GM19025 (cell line): ENCODE results near the gene MLLT6.

ENCODE experiments used
- ATAC-seq: cut with Tn5 transposase; IDR thresholded peaks from one replicate; pipeline ENCODE4 v1.9.1; 2021; ENCODE audit warnings: mild to moderate bottlenecking, low read depth, moderate library complexity; ENCODE audit not compliant: unreplicated experiment

Gene MLLT6

DNA sequence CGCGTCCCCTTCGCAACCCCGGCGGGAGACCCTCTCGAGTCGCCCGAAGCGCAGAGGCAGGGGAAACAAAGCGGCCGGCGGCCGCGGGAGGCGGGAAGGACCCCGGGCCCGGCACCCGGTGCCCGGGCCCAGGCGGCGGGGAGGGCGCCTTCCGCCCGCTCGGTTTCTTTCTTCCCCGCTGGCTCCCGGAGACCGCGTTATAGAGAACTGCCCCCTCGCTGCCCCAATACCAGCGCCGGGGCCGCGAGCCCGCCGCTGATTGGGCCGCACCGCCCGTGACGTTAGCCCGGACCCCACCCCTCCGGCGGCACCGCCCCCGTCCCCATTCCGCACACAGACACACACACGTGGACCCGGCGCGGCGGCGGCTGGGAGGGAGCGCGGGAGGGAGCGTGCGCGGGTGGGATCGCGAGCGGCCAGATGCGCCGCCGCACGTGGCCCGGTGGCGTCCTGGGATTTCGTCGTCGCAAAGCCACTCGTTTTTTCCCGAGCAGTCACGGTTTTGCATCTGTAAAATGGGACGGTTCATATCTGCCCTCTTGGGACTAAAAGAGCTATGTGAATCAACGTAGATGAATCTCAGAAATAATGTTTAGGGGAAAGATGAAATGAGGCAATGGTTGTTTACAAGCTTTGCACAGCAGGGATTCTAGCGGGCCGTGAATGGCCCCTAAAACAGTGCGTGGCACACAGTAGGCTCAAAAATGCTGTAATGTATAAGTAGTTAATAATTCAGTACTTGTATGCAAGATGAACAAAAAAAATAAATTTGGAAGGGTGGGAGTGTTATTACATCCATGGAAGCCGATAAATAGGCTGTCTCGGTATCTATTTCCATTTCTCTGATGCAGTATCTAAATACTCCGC, 30.1 kb upstream of the MLLT6 start, which contains the start of gene EPOP:
Gene EPOP (minus strand): TSS at position 209 of the 867 bp plus-strand sequence. CDS start 462 bp downstream, outside the sequence.
- peak; percentile 66 for ATAC-seq

DNA sequence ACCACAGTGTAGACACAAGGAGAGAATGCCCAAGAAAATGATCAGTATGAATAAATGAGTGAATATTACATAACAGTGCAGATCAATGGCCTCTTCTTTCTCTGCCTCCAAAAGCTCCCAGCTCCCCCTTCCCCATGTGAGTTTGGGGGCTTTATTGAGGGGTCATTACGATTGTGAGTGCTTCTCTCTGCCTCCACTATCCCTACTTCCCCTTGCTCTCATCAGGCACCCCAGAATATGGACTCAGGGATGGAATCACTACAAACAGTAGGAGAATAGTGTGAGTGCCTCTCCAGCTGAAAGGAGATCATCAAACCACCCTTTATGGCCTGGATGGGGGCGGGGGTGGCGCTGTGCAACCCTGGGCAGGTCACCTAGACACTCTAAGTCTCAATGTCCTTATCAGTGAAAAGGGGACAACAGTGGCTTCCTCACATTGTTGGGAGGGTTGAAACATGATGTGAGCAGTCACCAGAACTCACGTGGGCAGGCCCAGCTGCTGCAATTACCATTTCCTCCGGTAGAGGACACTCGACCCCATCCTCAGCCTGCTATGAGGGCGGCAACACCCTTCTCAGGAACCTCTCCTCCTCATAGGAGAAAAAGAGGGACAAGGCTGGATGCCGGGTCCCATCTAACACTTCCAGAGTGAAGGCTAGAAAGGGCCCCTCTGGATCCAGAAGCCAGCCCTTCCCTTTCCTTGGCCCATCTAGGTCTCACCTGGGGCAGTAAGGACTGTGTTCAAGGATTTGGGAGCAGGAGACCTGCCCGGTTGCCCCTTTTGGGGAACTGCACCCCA, 28.2 kb upstream of the MLLT6 start:
- no peak for ATAC-seq

DNA sequence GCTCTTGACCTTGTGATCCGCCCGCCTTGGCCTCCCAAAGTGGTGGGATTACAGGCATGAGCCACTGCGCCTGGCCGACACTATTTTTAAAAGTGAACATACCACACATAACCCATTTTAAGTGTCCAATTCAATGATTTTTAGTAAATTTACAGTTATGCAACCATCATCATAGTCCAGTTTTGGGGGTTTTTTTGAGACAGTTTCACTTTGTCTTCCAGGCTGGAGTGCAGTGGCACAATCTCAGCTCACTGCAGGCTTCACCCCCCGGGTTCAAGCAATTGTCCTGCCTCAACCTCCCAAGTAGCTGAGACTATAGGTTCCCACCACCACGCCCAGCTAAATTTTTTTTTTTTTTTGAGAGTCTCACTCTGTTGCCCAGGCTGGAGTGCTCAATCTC, 27.3 kb upstream of the MLLT6 start:
- ATAC-seq: no peak

DNA sequence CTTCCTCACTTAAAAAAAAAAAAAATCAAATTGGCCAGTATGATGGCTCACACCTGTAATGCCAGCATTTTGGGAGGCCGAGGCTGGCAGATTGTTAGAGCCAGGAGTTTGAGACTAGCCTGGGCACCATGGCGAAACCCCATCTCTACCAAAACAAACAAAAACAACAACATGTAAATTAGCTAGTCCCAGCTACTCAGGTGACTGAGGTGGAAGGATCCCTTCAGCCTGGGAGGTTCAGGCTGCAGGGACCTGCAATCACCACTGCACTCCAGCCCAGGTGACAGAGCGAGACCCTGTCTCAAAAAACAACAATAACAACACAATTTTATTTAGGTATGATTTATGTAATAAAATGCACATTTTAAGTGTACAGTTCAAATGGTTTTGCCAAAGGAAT, 24.0 kb upstream of the MLLT6 start:
- no peak for ATAC-seq

DNA sequence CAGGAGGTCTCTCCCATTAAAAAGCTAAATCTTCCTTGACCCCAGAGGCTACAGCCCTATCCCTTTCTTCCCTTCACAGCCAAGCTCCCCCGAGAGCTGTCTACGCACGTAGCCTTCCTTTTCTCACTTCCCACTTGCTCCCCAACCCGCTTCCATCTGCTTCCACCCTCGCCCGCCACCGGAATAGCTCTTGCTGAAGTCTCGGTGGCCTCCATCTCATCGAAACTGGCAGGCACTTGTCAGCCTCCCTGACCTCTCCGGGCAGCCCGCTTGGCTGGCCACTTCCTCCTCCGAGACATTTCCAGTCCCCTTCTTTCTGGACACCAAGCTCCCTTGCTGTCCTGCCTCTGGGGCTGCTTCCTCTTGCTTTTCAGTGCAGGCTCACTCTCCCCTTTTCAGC, 19.6 kb upstream of the MLLT6 start:
- ATAC-seq: no peak

DNA sequence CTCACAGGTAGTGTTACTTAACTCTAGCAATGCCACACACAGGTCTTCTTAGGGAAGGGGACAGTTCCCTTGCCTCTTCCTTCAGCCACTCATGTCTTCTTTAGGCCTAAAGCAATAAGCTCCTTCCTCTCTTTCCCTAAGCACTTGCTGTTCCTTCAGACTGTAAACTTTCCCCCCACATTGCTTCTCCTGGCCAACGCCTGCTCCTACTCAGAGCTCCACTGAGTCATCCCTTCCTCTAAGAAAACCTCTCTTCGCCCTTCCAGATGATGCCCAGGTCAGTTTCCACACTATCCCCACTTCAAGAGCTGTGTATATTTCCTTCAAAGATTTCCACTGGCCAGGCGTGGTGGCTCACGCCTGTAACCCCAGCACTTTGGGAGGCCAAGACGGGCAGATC, 17.8 kb upstream of the MLLT6 start:
- no peak for ATAC-seq

DNA sequence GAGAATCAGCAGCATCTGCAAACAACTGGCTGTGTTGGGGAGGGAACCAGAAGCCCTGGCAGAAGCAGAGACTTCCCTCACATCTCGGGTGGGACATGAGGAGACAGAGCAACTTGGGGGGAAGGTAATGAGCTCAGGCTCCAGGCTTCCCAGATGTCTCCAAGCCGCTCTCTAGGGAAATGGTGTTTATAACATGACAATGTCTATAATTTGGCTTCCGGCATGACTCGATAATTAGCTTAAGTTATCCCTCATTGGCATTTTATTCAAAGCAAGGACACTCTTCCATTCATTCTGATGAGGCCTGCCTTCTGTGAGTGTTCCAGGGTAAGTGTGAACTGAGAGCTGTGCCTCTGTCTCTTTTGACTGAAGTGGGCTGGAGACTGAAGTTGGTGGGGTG, 14.7 kb upstream of the MLLT6 start:
- no peak for ATAC-seq

DNA sequence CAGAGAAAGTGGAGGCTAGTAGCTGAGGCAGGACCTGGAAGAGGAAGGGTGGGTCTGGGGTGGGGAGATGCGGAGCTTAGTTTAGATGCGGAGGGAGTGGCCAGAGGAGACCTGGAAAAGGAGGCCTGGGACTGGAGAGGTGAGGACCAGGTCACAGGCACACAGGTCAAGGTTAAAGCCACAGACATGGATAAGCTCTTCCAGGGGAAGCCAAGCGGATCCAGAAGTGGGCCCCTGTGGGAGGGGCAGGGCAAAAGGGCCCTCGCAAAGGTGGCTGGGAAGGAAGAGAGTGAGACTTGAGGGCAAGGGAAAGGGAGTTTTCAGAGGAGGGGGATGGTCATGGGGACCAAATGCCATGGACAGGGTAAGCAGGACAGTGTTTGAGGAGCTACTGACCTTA, 13.9 kb upstream of the MLLT6 start:
- no peak for ATAC-seq

DNA sequence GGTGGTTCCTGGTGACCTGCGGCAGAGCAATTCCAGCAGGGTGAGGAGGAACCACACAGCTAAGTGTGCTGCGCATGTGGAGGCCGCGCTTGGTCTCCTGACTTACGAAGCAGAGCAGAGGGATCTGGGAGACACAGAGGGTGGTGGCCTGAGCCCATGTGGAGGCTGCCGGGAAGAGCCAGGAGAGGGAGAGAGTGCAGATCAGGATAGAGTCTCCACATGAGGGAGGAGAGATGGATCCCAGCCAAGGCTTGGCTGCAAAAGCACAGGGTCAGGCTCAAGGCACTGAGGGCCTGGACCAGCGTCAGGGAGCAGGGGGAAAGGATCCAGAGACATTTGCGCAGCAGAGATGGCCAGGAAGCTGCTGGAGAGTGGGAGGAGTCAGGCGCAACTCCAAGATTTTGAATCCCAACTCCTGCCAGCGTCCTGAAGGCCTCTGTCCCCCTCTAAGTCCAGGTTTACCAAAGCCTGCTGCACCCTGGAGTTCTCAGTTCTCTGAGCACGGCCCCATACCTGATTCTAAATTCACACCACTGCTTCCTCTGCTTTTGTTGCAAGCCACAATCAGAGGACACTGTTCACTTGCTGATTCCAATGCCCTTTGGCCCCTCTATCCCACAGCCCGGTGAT, 11.3 kb upstream of the MLLT6 start:
- ATAC-seq: no peak

DNA sequence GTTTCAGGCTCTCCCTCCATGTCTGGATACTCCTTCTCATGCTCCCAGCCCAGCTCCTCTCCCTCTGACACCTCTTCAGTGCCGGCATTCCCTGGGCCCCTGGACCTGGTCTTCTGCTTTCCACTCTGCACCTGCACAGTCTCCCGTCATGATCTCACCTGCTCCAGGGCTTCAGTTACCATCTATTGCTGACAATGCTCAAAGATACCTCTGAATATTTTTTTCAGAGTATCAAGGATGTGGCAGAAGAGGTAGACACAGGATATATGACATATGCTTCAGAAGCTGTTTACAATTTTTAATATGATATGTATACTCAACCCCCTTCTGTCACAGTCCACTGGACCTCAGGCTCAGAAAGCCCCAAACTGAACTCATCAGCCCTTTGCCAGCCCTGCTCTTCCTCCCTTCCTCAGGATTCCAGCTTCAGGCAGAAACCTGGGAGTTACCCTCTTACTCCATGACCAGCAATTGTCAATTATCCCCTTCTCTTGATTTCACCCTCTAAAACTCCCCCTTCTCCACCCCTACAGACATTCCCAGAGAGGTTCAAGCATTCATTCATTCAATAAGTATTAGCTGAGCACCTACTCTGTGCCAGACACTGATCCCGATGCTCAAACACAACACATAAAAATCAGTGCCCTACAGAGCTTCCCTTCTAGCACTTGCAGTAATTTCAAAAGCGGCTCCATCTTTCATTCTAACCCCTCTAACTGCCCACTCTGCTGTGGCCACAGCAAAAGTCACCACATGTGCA, 7.8 kb upstream of the MLLT6 start:
- ATAC-seq: no peak

DNA sequence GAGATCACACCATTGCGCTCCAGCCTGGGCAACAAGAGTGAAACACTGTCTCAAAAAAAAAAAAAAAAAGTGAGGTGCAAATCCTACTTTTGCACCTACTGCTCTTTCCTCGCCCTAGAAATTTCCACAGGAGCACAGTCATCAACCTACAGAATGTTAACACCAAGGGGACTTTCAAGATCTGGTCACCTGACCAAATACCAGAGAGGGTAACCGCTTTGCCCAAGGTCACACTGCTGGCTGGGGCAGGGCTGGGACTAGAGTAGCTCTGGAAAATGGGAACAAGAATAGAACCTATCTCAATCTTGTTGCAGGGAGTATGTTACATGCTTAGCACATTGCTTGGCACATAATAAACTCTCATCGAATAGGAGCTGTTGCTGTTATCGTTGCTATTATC, 6.3 kb upstream of the MLLT6 start:
- ATAC-seq: no peak

DNA sequence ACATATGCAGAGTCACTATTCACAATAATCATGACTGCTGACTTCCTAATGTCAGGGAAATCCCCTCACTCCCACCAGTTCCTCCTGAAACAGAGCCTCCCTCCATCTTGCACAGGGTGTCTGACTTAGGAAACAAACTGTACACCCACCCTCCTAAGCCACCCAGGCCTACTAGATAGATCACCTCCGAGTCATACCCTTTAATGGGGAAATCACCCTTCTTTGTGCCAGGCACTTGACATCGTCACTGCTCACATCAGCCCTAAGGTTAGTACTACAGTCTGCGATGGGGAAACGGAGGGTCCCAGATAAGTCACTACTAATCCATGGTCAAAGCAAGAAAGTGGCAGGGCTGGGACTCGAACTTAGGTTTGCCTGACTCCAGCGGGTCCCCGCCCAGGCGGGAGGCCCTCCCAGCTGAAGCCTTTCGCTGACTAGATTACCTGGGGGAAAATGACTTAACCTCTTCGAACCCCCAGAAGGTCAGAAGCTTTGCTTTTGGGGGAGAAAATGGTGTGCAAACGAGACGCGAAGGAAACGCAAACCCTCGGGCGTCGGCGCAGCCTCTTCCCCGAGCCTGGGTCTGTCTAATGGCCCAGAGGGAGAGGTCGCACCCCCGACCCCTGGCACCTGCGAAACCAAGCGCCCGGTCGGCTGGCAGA, 3.4 kb upstream of the MLLT6 start:
- peak; percentile 24 for ATAC-seq

DNA sequence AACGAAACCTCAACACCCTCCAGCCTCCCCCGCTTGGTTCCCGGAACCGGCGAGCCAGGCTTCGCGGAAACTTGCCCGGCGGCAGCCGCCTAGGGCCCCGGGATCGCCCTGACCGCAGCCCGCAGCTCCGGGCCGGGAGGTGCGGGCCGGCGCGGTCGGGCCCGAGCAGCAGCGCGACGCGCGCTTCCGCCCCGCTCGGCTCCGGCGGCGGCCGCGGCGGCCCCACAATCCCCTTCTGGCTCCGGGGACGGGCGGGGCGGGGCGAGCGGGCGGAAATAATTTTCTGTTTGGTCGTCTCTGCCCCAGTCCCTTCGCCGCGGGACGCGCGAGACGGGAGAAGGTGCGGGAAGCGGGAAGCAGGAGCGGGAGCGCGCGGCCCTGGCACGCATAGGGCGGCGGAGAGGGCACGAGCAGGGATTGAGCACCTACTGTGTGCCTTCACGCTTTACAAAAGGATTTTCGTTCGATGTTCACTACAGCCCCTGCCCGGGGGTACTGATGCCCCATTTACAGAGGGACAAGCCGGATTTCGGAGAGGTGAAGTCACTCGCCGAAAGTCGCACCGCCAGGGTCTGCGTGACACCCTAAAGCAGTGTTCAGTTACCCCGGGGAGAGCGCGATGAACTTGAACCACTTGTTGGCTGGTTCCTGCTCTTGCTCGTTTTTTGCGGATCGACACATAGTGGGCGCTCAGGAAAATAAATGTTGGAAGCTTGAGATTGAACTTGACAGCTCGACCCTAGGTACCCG, 2.7 kb upstream of the MLLT6 start:
- ATAC-seq: peak; percentile 29

DNA sequence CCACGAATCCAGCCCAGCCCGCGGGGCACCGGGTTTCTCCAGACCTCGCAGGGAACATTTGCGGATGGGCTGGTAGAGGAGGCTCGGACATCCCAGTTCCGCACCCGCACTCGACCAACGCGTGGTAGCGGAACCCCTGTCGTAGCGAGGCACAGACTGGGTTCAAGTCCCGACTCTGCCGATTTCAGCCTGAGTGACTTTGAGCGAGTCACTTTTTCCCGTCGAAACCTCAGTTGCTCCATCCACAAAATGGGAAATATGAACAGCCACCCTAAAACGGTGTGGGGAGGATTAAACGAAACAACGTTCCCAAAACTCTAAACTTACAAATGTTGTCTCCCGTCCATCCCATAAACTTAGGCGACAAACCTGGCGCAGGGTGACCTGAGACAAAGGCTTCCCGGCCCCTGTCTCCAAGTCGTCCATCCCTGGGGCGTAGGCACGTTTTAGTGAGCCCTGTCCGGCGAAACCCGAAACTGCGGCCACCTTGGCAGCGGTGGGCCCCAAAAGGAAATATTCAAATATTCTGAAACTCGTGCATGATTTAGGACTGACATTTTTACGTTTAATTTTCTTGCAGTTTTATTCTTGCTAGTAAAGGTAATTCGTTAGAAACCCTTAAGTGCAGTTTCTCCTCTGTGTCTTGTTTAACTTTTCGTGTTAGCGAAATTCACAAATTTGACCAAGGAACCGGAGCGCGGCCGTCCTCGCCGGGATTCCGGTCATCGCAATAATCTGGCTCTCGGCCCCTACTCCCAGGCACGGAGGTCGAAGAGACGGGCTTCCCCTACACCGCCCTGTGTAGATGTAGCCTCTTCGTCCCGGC, 1.9 kb upstream of the MLLT6 start:
- no peak for ATAC-seq

DNA sequence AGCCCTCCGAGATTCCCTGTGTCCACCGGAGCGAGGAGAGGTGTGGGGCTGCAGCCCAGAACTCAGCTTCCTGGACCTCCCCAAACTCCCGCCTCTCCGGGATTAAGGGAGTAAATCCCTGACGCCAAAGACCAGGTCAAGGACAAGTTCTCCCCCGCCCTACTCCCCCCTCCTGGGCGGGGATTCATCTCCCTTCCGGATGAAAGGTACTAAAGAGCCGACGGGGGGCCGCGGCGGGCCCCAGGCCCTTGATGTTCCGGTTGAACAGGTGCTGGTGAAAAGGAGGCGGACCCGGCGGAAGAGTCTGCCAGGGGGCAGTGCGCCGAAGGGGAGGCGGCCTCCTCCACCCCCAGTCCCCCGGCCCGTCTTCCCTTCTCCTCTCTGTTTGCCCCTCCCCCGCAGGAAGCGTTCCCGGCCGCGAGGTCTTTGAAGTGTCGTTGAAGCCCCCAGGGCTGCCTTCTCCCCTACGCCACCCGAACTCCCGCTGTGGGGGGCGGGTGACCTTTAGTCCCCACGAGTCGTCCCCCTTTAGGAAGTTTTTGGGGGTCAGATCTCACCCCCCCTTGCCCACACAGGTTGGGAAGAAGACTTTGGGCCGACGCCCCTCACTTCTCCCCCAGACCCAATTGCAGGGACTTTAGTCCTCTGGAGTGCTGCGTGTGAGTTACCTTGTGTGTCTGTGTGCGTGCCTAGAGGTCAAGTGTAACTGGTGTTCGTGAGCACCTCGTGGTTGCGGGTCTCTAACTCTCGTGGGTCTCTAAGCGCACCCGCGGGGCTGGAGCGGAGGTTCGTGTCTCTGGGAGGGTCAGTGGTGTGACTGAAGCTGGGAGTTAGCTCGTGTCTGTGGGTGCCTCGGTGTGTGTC, 1.1 kb upstream of the MLLT6 start:
- no peak for ATAC-seq

DNA sequence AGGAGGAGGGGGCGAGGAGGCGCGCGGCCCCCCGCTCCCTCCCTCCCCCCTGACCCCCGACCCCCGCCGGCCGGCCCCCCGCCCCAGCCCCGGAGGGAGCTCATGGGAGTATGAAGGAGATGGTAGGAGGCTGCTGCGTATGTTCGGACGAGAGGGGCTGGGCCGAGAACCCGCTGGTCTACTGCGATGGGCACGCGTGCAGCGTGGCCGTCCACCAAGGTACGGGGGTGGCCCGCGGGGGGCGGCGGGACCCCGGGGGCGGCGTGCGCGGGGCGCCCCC, 390 bp downstream of the MLLT6 start:
- ATAC-seq: no peak

DNA sequence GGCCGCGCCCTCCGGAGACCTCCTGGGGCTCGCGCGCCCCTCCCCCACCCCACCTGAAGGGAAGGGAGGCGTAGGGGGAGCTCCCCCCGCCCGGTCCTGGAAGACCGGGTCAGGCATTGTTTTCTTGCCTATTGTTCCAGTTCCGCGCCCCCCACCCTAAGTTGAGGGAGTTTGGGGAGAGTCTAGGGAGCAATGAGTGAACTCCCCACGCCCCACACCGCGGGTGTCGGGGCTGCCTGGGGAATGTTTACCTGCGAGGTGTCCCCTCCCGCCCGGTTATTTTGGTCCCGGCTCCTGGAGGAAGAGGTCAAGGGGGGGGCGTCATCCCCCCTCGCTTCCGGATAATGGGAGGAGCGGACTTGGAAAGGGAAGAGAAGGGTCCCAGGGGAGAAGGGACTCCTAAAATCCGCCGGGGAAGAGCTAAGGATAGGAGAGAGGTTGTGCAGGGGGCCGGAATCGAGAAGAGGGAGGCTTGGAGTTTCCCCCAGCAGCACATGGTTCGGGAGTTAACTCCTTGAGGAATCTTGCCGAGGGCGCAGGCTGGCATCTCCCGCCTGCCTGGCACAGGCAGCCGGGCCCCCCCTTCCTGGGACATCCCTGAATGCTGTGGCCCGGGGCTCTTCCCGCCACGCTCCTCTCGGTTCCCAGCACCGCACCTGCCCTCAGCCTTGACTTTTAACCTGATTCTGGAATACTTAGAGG, 881 bp downstream of the MLLT6 start:
- no peak for ATAC-seq
